ENCODE data around the gene AMFR. TPM values are rescaled to one million over a fixed set of nuclear protein-coding genes. Genes with fewer than 3 reads are reported as not detected.

AMFR gene
- total RNA-seq, 1 experiment from 2014 or later = 31.7 TPM

- no peaks in the 10 kb centered on the region for H3K9me3 Mint-ChIP-seq
- no peak overlapping the region for H3K27ac Mint-ChIP-seq
- ChIA-PET POLR2A (no interaction called here), CTCF (no interaction called here)
- peaks cover 39% of the 10 kb centered on the region for H3K36me3 Mint-ChIP-seq
- DNase-seq (ENCODE audit: low spot score) (no peak), ATAC-seq (no peak)
- TF ChIP-seq NFATC4 (CRISPR knock-in tag; IDR thresholded peaks at IDR 0.05) = no peak
- no peak for TF ChIP-seq ZNF512 (CRISPR knock-in tag; IDR thresholded peaks at IDR 0.05; ENCODE audit: borderline replicate concordance)
- no peak for TF ChIP-seq TEAD4 (CRISPR knock-in tag; IDR thresholded peaks at IDR 0.05)
- H3K27me3 Mint-ChIP-seq (ENCODE audit: low read depth) = no peaks in the 10 kb centered on the region
- peaks cover 4% of the 10 kb centered on the region; the same call in 1 of the 2 replicates for H3K4me1 Mint-ChIP-seq
- H3K4me3 Mint-ChIP-seq = no peak overlapping the region
Observed at GRCh38 chr16:56405977-56406672, 19.2 kb downstream of the AMFR start.

- H3K36me3 Mint-ChIP-seq = peaks cover 44% of the 10 kb centered on the region
- H3K4me1 Mint-ChIP-seq = no peaks in the 10 kb centered on the region
- no peak overlapping the region for H3K27ac Mint-ChIP-seq
- ChIA-PET CTCF (interaction anchor here (0.5 to 2.2 kb wide), 11 partner anchors 12 to 62 kb away, joined by 3 to 12 read pairs (median 4); partner anchors contain the start of genes NUDT21 and OGFOD1), POLR2A (interaction anchor here (0.5 kb wide), 1 partner anchor 43 kb away, joined by 4 read pairs; no protein-coding TSS in a partner anchor)
- no peak overlapping the region for H3K4me3 Mint-ChIP-seq
- peak; percentile 32 for DNase-seq (ENCODE audit: low spot score)
- H3K9me3 Mint-ChIP-seq = no peaks in the 10 kb centered on the region
- no peak for TF ChIP-seq IRF2 (CRISPR knock-in tag; IDR thresholded peaks at IDR 0.05; ENCODE audit: borderline replicate concordance, low read depth)
- TF ChIP-seq CTCF (IDR thresholded peaks at IDR 0.05) = peak; percentile 39; the same call in 1 of the 2 replicates
- no peaks in the 10 kb centered on the region for H3K27me3 Mint-ChIP-seq (ENCODE audit: low read depth)
- ATAC-seq = peak; percentile 95
Observed at GRCh38 chr16:56401482-56401881, 23.9 kb downstream of the AMFR start.

- ChIA-PET POLR2A (no interaction called here), CTCF (interaction anchor here (1.7 to 2.2 kb wide), 4 partner anchors 14 to 52 kb away, joined by 4 to 12 read pairs (median 4); no protein-coding TSS in a partner anchor)
- Mint-ChIP-seq H3K27me3 (ENCODE audit: low read depth) (no peaks in the 10 kb centered on the region), H3K36me3 (peaks cover 50% of the 10 kb centered on the region), H3K27ac (no peak overlapping the region), H3K4me3 (no peak overlapping the region), H3K9me3 (no peaks in the 10 kb centered on the region), H3K4me1 (no peaks in the 10 kb centered on the region)
- no peak for TF ChIP-seq JUN (CRISPR knock-in tag; IDR thresholded peaks at IDR 0.05)
- TF ChIP-seq ATF6 (CRISPR knock-in tag; IDR thresholded peaks at IDR 0.05) = no peak
- no peak for TF ChIP-seq E2F5 (CRISPR knock-in tag; IDR thresholded peaks at IDR 0.05)
- no peak for TF ChIP-seq STAT6 (CRISPR knock-in tag; conservative IDR thresholded peaks at IDR 0.05; ENCODE audit: low read depth)
- no peak for TF ChIP-seq MYBL2 (CRISPR knock-in tag; IDR thresholded peaks at IDR 0.05)
- TF ChIP-seq RORB (CRISPR knock-in tag; IDR thresholded peaks at IDR 0.05) = no peak
- ATAC-seq = no peak
- DNase-seq (ENCODE audit: low spot score) = no peak
Observed at GRCh38 chr16:56400458-56400857, 24.9 kb downstream of the AMFR start.

Data from WTC11 (cell line).